22Rv1 (cell line): ENCODE data around the gene MYO1D.

Experiments
- ZFX ChIP-seq: fragments of 450-650 bp; IDR thresholded peaks from 2 replicates; pipeline ENCODE4 v1.6.1; 2017; ENCODE audit warnings: antibody characterized with exemption, borderline replicate concordance
- TF ChIP-seq, protein P1 (sequence below): fragments of 450-650 bp; IDR thresholded peaks from 2 replicates; pipeline ENCODE4 v1.5.1; 2017; ENCODE audit warnings: mild to moderate bottlenecking

DNA sequence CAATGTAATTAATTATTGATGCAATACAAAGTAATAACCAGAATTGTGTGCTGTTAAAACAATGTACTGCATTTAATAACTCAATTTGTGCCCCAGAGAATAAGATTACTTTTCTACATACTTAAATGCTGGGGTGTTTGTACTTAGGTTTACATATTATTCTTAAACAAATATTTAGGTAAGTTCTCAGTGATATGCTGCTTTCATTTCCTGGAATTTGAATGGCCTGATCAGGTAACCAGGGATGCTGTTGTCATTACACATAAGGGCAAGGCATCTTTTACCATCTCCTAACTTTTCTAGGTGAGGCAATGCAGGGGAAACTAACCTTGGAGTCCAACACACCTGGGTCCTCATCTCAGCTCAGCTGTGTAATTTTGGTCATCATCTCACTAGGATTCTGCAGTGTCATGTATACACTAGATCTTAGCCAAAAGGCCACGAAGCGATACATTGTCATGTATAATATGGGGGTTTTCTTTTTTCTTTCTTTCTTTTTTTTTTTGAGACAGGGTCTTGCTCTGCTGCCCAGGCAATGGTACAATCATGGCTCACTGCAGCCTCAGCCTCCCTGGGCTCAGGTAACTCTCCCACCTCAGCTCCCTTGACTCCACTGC is 45.2 kb downstream of the MYO1D start:
- TF ChIP-seq, protein P1, sequence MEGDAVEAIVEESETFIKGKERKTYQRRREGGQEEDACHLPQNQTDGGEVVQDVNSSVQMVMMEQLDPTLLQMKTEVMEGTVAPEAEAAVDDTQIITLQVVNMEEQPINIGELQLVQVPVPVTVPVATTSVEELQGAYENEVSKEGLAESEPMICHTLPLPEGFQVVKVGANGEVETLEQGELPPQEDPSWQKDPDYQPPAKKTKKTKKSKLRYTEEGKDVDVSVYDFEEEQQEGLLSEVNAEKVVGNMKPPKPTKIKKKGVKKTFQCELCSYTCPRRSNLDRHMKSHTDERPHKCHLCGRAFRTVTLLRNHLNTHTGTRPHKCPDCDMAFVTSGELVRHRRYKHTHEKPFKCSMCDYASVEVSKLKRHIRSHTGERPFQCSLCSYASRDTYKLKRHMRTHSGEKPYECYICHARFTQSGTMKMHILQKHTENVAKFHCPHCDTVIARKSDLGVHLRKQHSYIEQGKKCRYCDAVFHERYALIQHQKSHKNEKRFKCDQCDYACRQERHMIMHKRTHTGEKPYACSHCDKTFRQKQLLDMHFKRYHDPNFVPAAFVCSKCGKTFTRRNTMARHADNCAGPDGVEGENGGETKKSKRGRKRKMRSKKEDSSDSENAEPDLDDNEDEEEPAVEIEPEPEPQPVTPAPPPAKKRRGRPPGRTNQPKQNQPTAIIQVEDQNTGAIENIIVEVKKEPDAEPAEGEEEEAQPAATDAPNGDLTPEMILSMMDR, result no peak
- no peak for TF ChIP-seq ZFX
